ENCODE measurements around the gene THOC3.
"Not testable (repeated sequence)": the region's sequence is repeated elsewhere in the genome, so short reads cannot be mapped to it uniquely, and the experiment has no call there.

GRCh38 chr5:175913835-175914672 is 54.1 kb downstream of the THOC3 start:
- not testable (repeated sequence) for TF ChIP-seq POLR2A (IDR thresholded peaks at IDR 0.05; ENCODE audit: low read length); GATA1 (IDR thresholded peaks at IDR 0.05; ENCODE audit: low read depth, low read length)

Data from erythroblast (primary cell).